Measurements from ENCODE around the gene TM4SF20.
"Not testable (repeated sequence)": the region's sequence is repeated elsewhere in the genome, so short reads cannot be mapped to it uniquely, and the experiment has no call there.

TM4SF20 gene

DNA sequence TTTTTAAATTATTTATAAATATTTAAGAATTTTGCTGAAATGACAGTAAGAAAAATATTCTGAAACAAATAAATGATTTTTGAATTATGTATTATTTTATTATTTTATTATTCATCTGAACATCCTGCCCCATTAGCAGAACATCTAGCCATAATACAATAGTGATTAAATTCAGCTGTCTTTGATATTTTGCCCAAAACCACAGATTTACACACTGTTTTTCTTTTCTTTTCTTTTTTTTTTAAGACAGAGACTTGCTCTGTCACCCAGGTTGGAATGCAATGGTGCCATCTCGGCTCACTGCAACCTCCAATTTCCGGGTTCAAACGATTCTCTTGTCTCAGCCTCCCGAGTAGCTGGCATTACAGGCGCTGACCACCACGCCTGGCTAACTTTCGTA is 10.6 kb upstream of the TM4SF20 start:
- TF ChIP-seq, protein P1, sequence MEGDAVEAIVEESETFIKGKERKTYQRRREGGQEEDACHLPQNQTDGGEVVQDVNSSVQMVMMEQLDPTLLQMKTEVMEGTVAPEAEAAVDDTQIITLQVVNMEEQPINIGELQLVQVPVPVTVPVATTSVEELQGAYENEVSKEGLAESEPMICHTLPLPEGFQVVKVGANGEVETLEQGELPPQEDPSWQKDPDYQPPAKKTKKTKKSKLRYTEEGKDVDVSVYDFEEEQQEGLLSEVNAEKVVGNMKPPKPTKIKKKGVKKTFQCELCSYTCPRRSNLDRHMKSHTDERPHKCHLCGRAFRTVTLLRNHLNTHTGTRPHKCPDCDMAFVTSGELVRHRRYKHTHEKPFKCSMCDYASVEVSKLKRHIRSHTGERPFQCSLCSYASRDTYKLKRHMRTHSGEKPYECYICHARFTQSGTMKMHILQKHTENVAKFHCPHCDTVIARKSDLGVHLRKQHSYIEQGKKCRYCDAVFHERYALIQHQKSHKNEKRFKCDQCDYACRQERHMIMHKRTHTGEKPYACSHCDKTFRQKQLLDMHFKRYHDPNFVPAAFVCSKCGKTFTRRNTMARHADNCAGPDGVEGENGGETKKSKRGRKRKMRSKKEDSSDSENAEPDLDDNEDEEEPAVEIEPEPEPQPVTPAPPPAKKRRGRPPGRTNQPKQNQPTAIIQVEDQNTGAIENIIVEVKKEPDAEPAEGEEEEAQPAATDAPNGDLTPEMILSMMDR (IDR thresholded peaks at IDR 0.05; ENCODE audit: low read depth, low read length) = no peak
- no peak overlapping the region for H3K4me3 ChIP-seq (replicated peaks in 1 of 2; ENCODE audit: low read depth in 2 of 2, low read length in 2 of 2)
- DNase-seq (ENCODE audit: low read depth in 2 of 2) = peak in 1 of 2 donors; percentile 53

DNA sequence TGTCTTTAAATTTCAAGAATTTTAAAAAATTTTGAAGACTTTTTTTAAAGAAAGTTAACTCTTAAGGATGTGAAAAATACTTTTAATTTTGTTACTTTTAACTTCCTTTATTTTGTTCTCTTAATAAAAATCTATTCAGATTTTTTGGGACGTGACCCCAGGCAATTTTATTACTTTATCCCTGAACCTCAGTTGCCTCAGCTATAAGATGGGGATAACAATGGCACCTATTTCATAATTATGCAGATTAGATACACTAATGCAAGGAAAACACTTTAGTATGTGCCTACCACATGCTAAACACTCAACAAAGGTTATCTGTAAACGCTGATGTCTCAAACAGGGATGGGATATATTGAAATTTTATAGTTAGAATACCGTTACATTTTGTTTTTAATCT is 10.1 kb upstream of the TM4SF20 start:
- TF ChIP-seq, protein P1 (IDR thresholded peaks at IDR 0.05; ENCODE audit: low read depth, low read length) = no peak
- no peak for DNase-seq (ENCODE audit: low read depth in 2 of 2)
- no peak overlapping the region for H3K4me3 ChIP-seq (replicated peaks in 1 of 2; ENCODE audit: low read depth in 2 of 2, low read length in 2 of 2)

GRCh38 chr2:227388537-227389011 is 9.5 kb upstream of the TM4SF20 start:
- TF ChIP-seq, protein P1 (IDR thresholded peaks at IDR 0.05; ENCODE audit: low read depth, low read length) = no peak
- DNase-seq (ENCODE audit: low read depth in 2 of 2) = peak; percentile 97 to 99
- H3K4me3 ChIP-seq (replicated peaks in 1 of 2; ENCODE audit: low read depth in 2 of 2, low read length in 2 of 2) = no peak overlapping the region

DNA sequence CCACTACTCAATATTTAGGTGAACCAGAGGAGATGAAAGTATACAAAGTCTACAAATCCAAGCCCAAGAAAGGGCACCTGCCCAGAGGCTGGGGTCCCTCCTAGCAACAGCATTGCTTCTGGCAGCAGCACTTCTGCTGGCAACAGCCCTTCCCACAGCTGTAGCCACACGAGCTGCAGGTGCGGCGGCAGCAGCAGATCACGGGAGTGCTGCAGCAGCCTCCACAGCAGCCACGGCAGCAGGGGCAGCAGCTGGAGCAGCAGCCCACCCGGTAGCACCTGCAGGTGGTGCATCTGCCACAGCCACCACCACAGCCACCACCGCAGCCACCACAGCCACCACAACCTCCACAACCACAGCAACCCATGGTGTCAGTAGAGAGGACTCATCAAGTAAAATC is 8.5 kb upstream of the TM4SF20 start, which contains the start of gene SCYGR1:
SCYGR1 (minus strand) TSS at position 367 of the 400 bp plus-strand sequence; CDS start at position 367, 0 bp downstream.
- not testable (repeated sequence) for H3K4me3 ChIP-seq (replicated peaks in 1 of 2; ENCODE audit: low read depth in 2 of 2, low read length in 2 of 2)

DNA sequence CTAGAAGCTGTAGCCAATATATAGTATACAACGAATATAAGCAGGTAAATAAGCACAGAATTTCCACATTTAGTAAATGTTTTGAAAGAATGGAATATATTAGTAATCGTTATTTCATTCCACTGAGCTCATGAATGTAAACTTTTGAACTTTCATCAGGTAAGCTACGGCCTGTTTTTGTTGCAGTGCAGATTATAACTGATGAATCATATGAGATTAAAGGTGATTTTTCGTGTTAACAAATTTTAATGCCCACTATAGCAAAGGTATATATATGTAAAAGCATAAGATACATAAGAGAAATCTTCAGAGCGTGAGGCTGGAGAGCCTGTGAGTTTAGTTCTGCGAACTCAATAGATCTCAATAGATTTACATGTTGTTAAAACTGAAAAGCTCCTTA is 7.5 kb upstream of the TM4SF20 start:
- no peak overlapping the region for H3K4me3 ChIP-seq (replicated peaks in 1 of 2; ENCODE audit: low read depth in 2 of 2, low read length in 2 of 2)
- DNase-seq (ENCODE audit: low read depth in 2 of 2) = no peak
- TF ChIP-seq, protein P1 (IDR thresholded peaks at IDR 0.05; ENCODE audit: low read depth, low read length) = no peak

More for the DNA sequence above, 8.5 kb upstream of the TM4SF20 start, which contains the start of gene SCYGR1:
- DNase-seq (ENCODE audit: low read depth in 2 of 2) = not testable (repeated sequence)

- no peak overlapping the region for H3K4me3 ChIP-seq (replicated peaks in 1 of 2; ENCODE audit: low read depth in 2 of 2, low read length in 2 of 2)
- TF ChIP-seq, protein P1 (IDR thresholded peaks at IDR 0.05; ENCODE audit: low read depth, low read length) = no peak
- no peak for DNase-seq (ENCODE audit: low read depth in 2 of 2)
Observed at GRCh38 chr2:227383686-227384085, 4.6 kb upstream of the TM4SF20 start.

GRCh38 chr2:227382241-227382835 is 3.2 kb upstream of the TM4SF20 start:
- DNase-seq (ENCODE audit: low read depth in 2 of 2); H3K4me3 ChIP-seq (replicated peaks in 1 of 2; ENCODE audit: low read depth in 2 of 2, low read length in 2 of 2): not testable (repeated sequence)

- DNase-seq (ENCODE audit: low read depth in 2 of 2) = peak in 1 of 2 donors; percentile 85
- TF ChIP-seq, protein P1 (IDR thresholded peaks at IDR 0.05; ENCODE audit: low read depth, low read length) = no peak
- H3K4me3 ChIP-seq (replicated peaks in 1 of 2; ENCODE audit: low read depth in 2 of 2, low read length in 2 of 2) = no peak overlapping the region
Observed at GRCh38 chr2:227378371-227378782, 729 bp downstream of the TM4SF20 start.
